ENCODE data around the gene SDC3.

Gene SDC3

GRCh38 chr1:30867537-30867936, 41.0 kb downstream of the SDC3 start:
- TF ChIP-seq, protein P1, sequence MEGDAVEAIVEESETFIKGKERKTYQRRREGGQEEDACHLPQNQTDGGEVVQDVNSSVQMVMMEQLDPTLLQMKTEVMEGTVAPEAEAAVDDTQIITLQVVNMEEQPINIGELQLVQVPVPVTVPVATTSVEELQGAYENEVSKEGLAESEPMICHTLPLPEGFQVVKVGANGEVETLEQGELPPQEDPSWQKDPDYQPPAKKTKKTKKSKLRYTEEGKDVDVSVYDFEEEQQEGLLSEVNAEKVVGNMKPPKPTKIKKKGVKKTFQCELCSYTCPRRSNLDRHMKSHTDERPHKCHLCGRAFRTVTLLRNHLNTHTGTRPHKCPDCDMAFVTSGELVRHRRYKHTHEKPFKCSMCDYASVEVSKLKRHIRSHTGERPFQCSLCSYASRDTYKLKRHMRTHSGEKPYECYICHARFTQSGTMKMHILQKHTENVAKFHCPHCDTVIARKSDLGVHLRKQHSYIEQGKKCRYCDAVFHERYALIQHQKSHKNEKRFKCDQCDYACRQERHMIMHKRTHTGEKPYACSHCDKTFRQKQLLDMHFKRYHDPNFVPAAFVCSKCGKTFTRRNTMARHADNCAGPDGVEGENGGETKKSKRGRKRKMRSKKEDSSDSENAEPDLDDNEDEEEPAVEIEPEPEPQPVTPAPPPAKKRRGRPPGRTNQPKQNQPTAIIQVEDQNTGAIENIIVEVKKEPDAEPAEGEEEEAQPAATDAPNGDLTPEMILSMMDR (IDR thresholded peaks at IDR 0.05; ENCODE audit: insufficient read depth, low read length, poor library complexity, severe bottlenecking) = no peak
- Histone ChIP-seq H3K4me3 (replicated peaks; ENCODE audit: low read depth, low read length) (no peak overlapping the region), H3K27me3 (replicated peaks; ENCODE audit: control insufficient read depth, insufficient read depth, low read length) (peaks cover 5% of the 10 kb centered on the region), H3K36me3 (ENCODE audit: control insufficient read depth, insufficient read depth, low read length) (no peaks in the 10 kb centered on the region)
- no peak for DNase-seq (ENCODE audit: extremely low read depth, insufficient read length)

DNA sequence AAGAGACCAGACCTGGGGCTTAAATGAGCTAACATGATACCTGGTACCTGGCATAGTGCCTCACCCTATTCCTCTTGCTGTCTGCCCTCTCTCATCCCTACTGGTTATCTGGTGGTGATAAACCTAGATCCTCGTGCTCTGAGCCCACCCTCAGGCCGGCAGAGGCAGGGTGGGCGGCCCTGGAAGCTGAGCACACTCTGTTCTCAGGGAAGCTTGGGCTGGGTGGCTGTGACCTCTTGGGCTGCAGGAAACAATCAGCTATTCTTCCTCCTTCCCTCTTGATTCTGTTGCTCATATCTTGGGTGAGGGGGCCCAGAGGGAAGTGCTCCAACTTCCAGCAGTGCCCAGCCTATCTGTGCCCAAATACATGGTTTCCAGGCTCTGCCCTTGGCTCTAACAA, 42.0 kb downstream of the SDC3 start:
- peaks cover 5% of the 10 kb centered on the region for H3K27me3 ChIP-seq (replicated peaks; ENCODE audit: control insufficient read depth, insufficient read depth, low read length)
- DNase-seq (ENCODE audit: extremely low read depth, insufficient read length) = no peak
- TF ChIP-seq, protein P1 (IDR thresholded peaks at IDR 0.05; ENCODE audit: insufficient read depth, low read length, poor library complexity, severe bottlenecking) = no peak

DNA sequence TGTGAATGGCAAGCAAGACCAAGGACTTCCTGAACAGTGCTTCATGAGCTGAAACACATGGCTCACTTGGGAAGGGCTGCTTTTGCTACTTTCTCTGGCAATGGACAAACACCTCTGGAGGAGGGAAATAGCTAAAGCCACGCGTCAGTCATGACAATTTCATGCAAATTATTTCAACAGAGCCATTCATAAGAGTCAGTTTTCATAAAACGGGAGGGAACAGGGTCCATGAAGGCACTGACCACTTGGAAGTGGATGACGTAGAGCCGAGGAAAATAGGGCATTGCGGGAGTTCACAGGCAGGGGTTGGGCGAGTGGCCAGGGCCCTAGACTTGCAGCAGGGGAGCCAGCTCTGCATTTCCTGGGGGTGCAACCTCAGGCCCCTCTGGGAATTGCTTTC, 43.9 kb downstream of the SDC3 start:
- DNase-seq (ENCODE audit: extremely low read depth, insufficient read length) = no peak
- Histone ChIP-seq H3K27me3 (replicated peaks; ENCODE audit: control insufficient read depth, insufficient read depth, low read length) (peaks cover 5% of the 10 kb centered on the region), H3K36me3 (ENCODE audit: control insufficient read depth, insufficient read depth, low read length) (no peaks in the 10 kb centered on the region), H3K4me3 (replicated peaks; ENCODE audit: low read depth, low read length) (no peak overlapping the region)
- TF ChIP-seq, protein P1 (IDR thresholded peaks at IDR 0.05; ENCODE audit: insufficient read depth, low read length, poor library complexity, severe bottlenecking) = no peak

More for the DNA sequence above, 42.0 kb downstream of the SDC3 start:
- H3K4me3 ChIP-seq (replicated peaks; ENCODE audit: low read depth, low read length) = no peak overlapping the region
- no peaks in the 10 kb centered on the region for H3K36me3 ChIP-seq (ENCODE audit: control insufficient read depth, insufficient read depth, low read length)

DNA sequence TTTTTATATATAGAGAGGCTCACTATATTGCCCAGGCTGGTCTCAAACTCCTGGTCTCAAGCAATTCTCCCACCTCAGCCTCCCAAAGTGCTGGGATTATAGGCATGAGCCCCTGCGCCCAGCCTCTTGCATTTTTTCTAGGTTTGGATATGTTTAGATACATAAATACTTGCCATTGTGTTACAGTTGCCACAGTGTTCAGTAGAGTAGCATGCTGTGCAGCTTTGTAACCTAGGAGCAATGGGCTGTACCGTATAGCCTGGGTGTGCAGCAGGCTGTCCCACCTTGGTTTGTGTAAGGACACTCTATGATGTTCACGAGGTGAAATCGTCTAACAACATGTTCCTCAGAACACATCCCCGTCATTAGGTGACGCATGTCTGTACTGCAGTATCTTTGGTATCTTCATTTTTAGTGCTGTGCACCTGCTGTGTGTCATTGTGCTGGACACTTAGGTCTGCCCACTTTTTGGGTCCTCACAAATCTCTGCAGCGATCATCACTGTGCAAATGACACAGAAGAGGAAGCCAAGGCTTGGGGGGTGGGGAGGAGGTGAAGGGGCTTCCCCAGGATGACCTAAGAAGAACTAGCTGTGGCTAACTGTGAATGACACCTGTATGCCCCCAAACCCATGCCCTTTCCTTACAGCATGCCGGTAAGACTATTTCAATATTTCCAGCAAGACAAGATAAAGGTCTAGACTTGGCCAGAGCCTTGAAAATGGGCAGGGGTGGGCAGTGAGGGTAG, 44.5 kb downstream of the SDC3 start:
- DNase-seq (ENCODE audit: extremely low read depth, insufficient read length) = no peak
- Histone ChIP-seq H3K27me3 (replicated peaks; ENCODE audit: control insufficient read depth, insufficient read depth, low read length) (peaks cover 5% of the 10 kb centered on the region), H3K36me3 (ENCODE audit: control insufficient read depth, insufficient read depth, low read length) (no peaks in the 10 kb centered on the region), H3K4me3 (replicated peaks; ENCODE audit: low read depth, low read length) (no peak overlapping the region)
- TF ChIP-seq, protein P1 (IDR thresholded peaks at IDR 0.05; ENCODE audit: insufficient read depth, low read length, poor library complexity, severe bottlenecking) = no peak

GRCh38 chr1:30860320-30860652, 48.3 kb downstream of the SDC3 start:
- H3K4me3 ChIP-seq (replicated peaks; ENCODE audit: low read depth, low read length) = no peak overlapping the region
- TF ChIP-seq, protein P1 (IDR thresholded peaks at IDR 0.05; ENCODE audit: insufficient read depth, low read length, poor library complexity, severe bottlenecking) = no peak
- no peak for DNase-seq (ENCODE audit: extremely low read depth, insufficient read length)
- H3K27me3 ChIP-seq (replicated peaks; ENCODE audit: control insufficient read depth, insufficient read depth, low read length) = peaks cover 2% of the 10 kb centered on the region
- H3K36me3 ChIP-seq (ENCODE audit: control insufficient read depth, insufficient read depth, low read length) = no peaks in the 10 kb centered on the region

DNA sequence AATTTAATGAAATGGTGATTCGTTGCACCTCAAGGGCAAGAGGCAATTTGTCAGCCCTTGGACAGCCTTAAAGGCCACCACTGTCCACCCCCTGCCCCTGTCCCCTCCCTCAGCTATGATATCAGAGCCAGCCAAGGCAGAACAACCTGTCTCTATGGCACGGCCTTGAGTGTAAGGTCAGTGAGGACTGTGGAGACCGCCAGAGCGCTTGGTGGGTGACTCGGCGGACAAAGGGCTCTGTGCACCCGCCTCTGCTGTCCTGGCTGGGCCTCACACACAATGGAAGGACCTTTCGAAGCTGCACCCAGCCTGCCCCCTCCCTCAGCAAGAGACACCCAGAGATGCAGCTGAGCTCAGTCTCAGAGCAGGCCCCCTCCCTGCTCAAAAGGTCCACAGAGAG, 50.6 kb downstream of the SDC3 start:
- Histone ChIP-seq H3K4me3 (replicated peaks; ENCODE audit: low read depth, low read length) (no peak overlapping the region), H3K36me3 (ENCODE audit: control insufficient read depth, insufficient read depth, low read length) (no peaks in the 10 kb centered on the region), H3K27me3 (replicated peaks; ENCODE audit: control insufficient read depth, insufficient read depth, low read length) (no peaks in the 10 kb centered on the region; the same call in 1 of the 2 replicates)
- TF ChIP-seq, protein P1 (IDR thresholded peaks at IDR 0.05; ENCODE audit: insufficient read depth, low read length, poor library complexity, severe bottlenecking) = no peak
- DNase-seq (ENCODE audit: extremely low read depth, insufficient read length) = no peak
